ENCODE data around the gene SORCS2.

Gene SORCS2

GRCh38 chr4:7382634-7383014, 190.3 kb downstream of the SORCS2 start:
- DNase-seq: no peak

- no peak for DNase-seq
Observed at GRCh38 chr4:7383266-7383665, 190.9 kb downstream of the SORCS2 start.

GRCh38 chr4:7384003-7384928, 191.9 kb downstream of the SORCS2 start:
- peak; percentile 20 for DNase-seq

GRCh38 chr4:7384929-7385890, 192.9 kb downstream of the SORCS2 start:
- DNase-seq: peak; percentile 34

- DNase-seq: no peak
Observed at GRCh38 chr4:7387925-7388324, 195.6 kb downstream of the SORCS2 start.

GRCh38 chr4:7388627-7389026, 196.3 kb downstream of the SORCS2 start:
- DNase-seq: no peak

- no peak for DNase-seq
Observed at GRCh38 chr4:7389101-7389701, 196.9 kb downstream of the SORCS2 start.

GRCh38 chr4:7389719-7390118, 197.4 kb downstream of the SORCS2 start:
- DNase-seq: peak; percentile 32

GRCh38 chr4:7390336-7390735, 198.0 kb downstream of the SORCS2 start:
- no peak for DNase-seq

GRCh38 chr4:7390906-7391636, 198.7 kb downstream of the SORCS2 start:
- DNase-seq: peak; percentile 10

GRCh38 chr4:7391637-7392437, 199.5 kb downstream of the SORCS2 start:
- DNase-seq: peak; percentile 52

GRCh38 chr4:7392438-7393421, 200.4 kb downstream of the SORCS2 start:
- DNase-seq: peak; percentile 75

- DNase-seq: peak; percentile 64
Observed at GRCh38 chr4:7393601-7394575, 201.6 kb downstream of the SORCS2 start.

GRCh38 chr4:7394681-7395451, 202.5 kb downstream of the SORCS2 start:
- DNase-seq: peak; percentile 92

GRCh38 chr4:7395645-7396044, 203.3 kb downstream of the SORCS2 start:
- DNase-seq: peak; percentile 70

GRCh38 chr4:7396186-7396910, 204.0 kb downstream of the SORCS2 start:
- peak; percentile 81 for DNase-seq

Measured in retina (tissue), 1 donor.